Gastroesophageal sphincter (tissue), 3 donors: ENCODE results near the gene PLEKHD1.

Experiments used
- CTCF ChIP-seq, 4 experiments: fragments of 200-600 bp in 2 of 4; fragments of 450-650 bp in 2 of 4; sonication (generic) in 1 of 4; IDR thresholded peaks; one replicate each; pipeline ENCODE4 v1.5.1; 2017 to 2019; ENCODE audit warnings: antibody characterized with exemption in 4 of 4, mild to moderate bottlenecking in 2 of 4, moderate library complexity in 2 of 4
- EP300 ChIP-seq: sonication (generic); formaldehyde crosslinking; IDR thresholded peaks from one replicate; pipeline ENCODE4 v1.6.1; 2017; ENCODE audit warnings: antibody characterized with exemption, mild to moderate bottlenecking
- POLR2AphosphoS5 ChIP-seq: sonication (generic); formaldehyde crosslinking; IDR thresholded peaks from one replicate; pipeline ENCODE4 v1.6.1; 2017; ENCODE audit warnings: antibody characterized with exemption

- no peak for TF ChIP-seq CTCF (IDR thresholded peaks at IDR 0.05)
- TF ChIP-seq EP300, result no peak
- TF ChIP-seq POLR2AphosphoS5, result no peak
These were observed 4.8 kb upstream of the PLEKHD1 start for GRCh38 chr14:69479696-69480095.
